Neural cell (in vitro differentiated cells): ENCODE data around the gene KCNMB2. TPM values are rescaled to one million over a fixed set of nuclear protein-coding genes. Genes with fewer than 3 reads are reported as not detected.

Experiments used
- H2AFZ ChIP-seq: fragments of 200-600, 300-800 bp; sonication (generic), shearing (Covaris generic); 2 replicates; pipeline ENCODE4 v1.6.0; 2014; ENCODE audit warnings: low read depth, mild to moderate bottlenecking, antibody characterized with exemption, low read length, moderate library complexity
- H3F3A ChIP-seq: fragments of 200-600 bp; shearing (Covaris generic); 2 replicates; pipeline ENCODE4 v1.6.1; 2016; ENCODE audit warnings: mild to moderate bottlenecking, moderate library complexity, mixed read lengths, antibody characterized with exemption, low read length; ENCODE audit not compliant: insufficient read depth, poor library complexity, severe bottlenecking
- H3K27ac ChIP-seq: fragments of 200-600, 300-800 bp; sonication (generic), shearing (Covaris generic); 2 replicates; pipeline ENCODE4 v1.5.1; 2014; ENCODE audit warnings: mild to moderate bottlenecking, low read length, moderate library complexity
- H3K27me3 ChIP-seq: fragments of 300-800, 200-600 bp; sonication (generic), shearing (Covaris generic); 2 replicates; pipeline ENCODE4 v1.6.0; 2014; ENCODE audit warnings: mild to moderate bottlenecking, low read depth, low read length, moderate library complexity; ENCODE audit not compliant: insufficient read depth
- H3K36me3 ChIP-seq: fragments of 300-800, 200-600 bp; sonication (generic), shearing (Covaris generic); 2 replicates; pipeline ENCODE4 v1.5.1; 2014; ENCODE audit warnings: mild to moderate bottlenecking, antibody characterized with exemption, low read length, moderate library complexity; ENCODE audit not compliant: insufficient read depth
- H3K4me2 ChIP-seq: fragments of 300-800, 200-600 bp; sonication (generic), shearing (Covaris generic); 2 replicates; pipeline ENCODE4 v1.6.0; 2014; ENCODE audit warnings: mild to moderate bottlenecking, low read length
- H3K4me3 ChIP-seq: fragments of 300-800, 200-600 bp; sonication (generic), shearing (Covaris generic); 2 replicates; pipeline ENCODE4 v1.5.1; 2014; ENCODE audit warnings: mild to moderate bottlenecking, low read length, moderate library complexity
- H3K79me2 ChIP-seq: fragments of 200-600 bp; shearing (Covaris generic); replicated peaks from 2 replicates; pipeline ENCODE4 v1.6.0; 2014; ENCODE audit warnings: mild to moderate bottlenecking, low read length, moderate library complexity; ENCODE audit not compliant: insufficient read depth
- H3K9ac ChIP-seq: fragments of 300-800, 200-600 bp; sonication (generic), shearing (Covaris generic); 2 replicates; pipeline ENCODE4 v1.6.1; 2016; ENCODE audit warnings: mild to moderate bottlenecking, low read length, mixed read lengths
- H3K9me2 ChIP-seq: fragments of 200-600 bp; shearing (Covaris generic); 2 replicates; pipeline ENCODE4 v1.6.1; 2016; ENCODE audit warnings: mild to moderate bottlenecking, low read length, mixed read lengths; ENCODE audit not compliant: insufficient read depth
- H3K9me3 ChIP-seq: fragments of 200-600, 300-800 bp; sonication (generic), shearing (Covaris generic); 2 replicates; pipeline ENCODE4 v1.6.1; 2016; ENCODE audit warnings: mild to moderate bottlenecking, mixed run types, low read length, moderate library complexity, mixed read lengths
- H4K20me1 ChIP-seq: fragments of 200-600 bp; shearing (Covaris generic); 2 replicates; pipeline ENCODE4 v1.6.1; 2016; ENCODE audit warnings: mild to moderate bottlenecking, mixed run types; ENCODE audit not compliant: insufficient read depth
- EP300 ChIP-seq: fragments of 450-650 bp; conservative IDR thresholded peaks from 2 replicates; pipeline ENCODE4 v1.6.1; 2014; ENCODE audit warnings: antibody characterized with exemption, mild to moderate bottlenecking, moderate library complexity; ENCODE audit not compliant: poor library complexity, severe bottlenecking
- EZH2 ChIP-seq: fragments of 200-600, 300-800 bp; shearing (Covaris generic), sonication (generic); IDR thresholded peaks from 2 replicates; pipeline ENCODE4 v1.6.1; 2014; ENCODE audit warnings: antibody characterized with exemption, low read length, borderline replicate concordance, mild to moderate bottlenecking; ENCODE audit not compliant: insufficient read depth, poor library complexity, severe bottlenecking
- RAD21 ChIP-seq: fragments of 450-650 bp; conservative IDR thresholded peaks from 2 replicates; pipeline ENCODE4 v1.6.1; 2014; ENCODE audit warnings: antibody characterized with exemption, mild to moderate bottlenecking, moderate library complexity
- SMC3 ChIP-seq: fragments of 450-650 bp; conservative IDR thresholded peaks from 2 replicates; pipeline ENCODE4 v1.6.1; 2014; ENCODE audit warnings: antibody characterized with exemption, mild to moderate bottlenecking, moderate library complexity; ENCODE audit not compliant: poor library complexity
- TAF1 ChIP-seq: IDR thresholded peaks from 2 replicates; pipeline ENCODE4 v1.6.1; 2012; ENCODE audit warnings: low read depth
- polyA plus RNA-seq: library from polyadenylated mRNA; depleted of rRNA; stranded (reverse); fragments of >200 nt; gene quantifications from 2 replicates; pipeline ENCODE4 v1.2.3, GENCODE V29; 2014
- TF ChIP-seq, protein P1 (sequence below): fragments of 450-650 bp; IDR thresholded peaks from 2 replicates; pipeline ENCODE4 v1.5.1; 2014; ENCODE audit warnings: antibody characterized with exemption, mild to moderate bottlenecking, moderate library complexity; ENCODE audit not compliant: poor library complexity, severe bottlenecking
- TF ChIP-seq, protein P2 (sequence below): IDR thresholded peaks from 2 replicates; pipeline ENCODE4 v1.6.1; 2012; ENCODE audit warnings: borderline replicate concordance

KCNMB2 gene
- polyA plus RNA-seq, 1 donor from 2014 or later: 0.93 TPM

DNA sequence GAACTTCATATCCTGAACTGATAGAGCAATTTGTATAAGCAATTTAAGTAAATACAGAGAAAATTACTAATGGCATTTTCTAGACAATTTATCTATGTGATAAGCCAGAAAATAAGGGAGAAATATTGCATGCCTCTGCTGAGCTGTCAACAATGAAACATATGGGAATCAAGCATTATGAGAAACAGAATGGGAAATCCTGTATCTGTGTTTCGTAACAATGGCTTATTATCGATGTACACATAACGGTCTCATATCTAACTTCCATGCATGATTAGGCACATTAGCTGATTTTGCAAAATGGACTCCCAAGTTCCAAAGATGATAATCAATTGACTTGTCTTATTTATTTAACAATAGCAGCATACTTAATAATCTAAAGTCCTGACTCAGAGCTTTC, 30.4 kb upstream of the KCNMB2 start:
- Histone ChIP-seq H3F3A (no peaks in the 10 kb centered on the region), H3K27ac (no peak overlapping the region), H4K20me1 (no peaks in the 10 kb centered on the region), H3K9ac (no peak overlapping the region), H3K4me2 (no peak overlapping the region), H3K4me3 (no peak overlapping the region), H3K9me3 (no peaks in the 10 kb centered on the region), H3K27me3 (no peaks in the 10 kb centered on the region), H3K9me2 (no peaks in the 10 kb centered on the region), H2AFZ (no peak overlapping the region), H3K79me2 (no peaks in the 10 kb centered on the region), H3K36me3 (no peaks in the 10 kb centered on the region)
- TF ChIP-seq TAF1: no peak
- no peak for TF ChIP-seq EZH2
- no peak for TF ChIP-seq SMC3

DNA sequence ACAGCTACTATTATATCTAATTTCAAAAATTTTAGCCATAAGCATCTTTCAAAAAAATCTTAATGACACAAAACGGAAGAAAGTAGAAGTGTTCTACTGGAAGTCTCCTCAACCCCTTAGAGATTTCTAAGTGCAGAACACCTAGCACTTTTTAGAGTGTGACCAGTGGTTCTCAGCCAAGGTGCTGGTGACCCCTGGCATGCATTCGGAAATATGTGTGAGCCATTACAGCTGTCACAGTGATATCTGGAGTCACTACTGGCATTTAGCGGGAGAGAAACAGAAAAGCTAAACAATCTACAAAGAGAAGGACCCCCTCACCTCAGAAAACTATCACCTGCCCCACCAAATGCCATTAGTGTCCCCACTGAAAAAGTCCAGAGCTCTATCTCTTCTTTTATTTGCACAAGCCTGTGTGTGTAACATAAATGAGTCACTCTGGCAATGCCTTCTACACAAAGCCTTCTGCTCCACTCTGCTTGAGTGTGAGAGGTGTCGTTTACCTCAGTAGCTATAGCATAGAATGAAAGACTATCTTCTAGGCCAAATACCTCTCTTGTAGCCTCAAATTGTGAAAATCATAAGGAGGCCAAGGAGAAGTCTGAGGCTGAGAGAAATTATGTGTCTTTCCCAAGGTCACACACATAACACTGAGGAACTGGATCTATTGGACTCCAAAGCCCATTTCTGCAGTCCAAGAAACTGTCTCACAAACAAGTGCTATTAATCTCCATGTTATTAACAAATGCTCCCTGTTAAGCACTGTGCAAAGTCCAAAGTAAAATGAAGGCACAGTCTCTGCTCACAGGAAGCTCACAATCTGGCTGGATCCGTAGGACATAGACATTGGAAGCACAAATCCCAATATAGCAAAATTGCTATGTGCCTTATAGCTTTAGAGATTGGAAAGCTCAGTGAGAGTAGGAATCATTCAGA, 28.5 kb upstream of the KCNMB2 start:
- no peaks in the 10 kb centered on the region for H3K9me2 ChIP-seq
- no peak overlapping the region for H3K4me3 ChIP-seq
- H3F3A ChIP-seq: no peaks in the 10 kb centered on the region
- H3K79me2 ChIP-seq: no peaks in the 10 kb centered on the region
- H3K27me3 ChIP-seq: no peaks in the 10 kb centered on the region
- H3K9ac ChIP-seq: no peak overlapping the region
- no peaks in the 10 kb centered on the region for H3K36me3 ChIP-seq
- no peaks in the 10 kb centered on the region for H3K9me3 ChIP-seq
- H4K20me1 ChIP-seq: no peaks in the 10 kb centered on the region
- TF ChIP-seq EZH2: no peak
- TF ChIP-seq, protein P1, sequence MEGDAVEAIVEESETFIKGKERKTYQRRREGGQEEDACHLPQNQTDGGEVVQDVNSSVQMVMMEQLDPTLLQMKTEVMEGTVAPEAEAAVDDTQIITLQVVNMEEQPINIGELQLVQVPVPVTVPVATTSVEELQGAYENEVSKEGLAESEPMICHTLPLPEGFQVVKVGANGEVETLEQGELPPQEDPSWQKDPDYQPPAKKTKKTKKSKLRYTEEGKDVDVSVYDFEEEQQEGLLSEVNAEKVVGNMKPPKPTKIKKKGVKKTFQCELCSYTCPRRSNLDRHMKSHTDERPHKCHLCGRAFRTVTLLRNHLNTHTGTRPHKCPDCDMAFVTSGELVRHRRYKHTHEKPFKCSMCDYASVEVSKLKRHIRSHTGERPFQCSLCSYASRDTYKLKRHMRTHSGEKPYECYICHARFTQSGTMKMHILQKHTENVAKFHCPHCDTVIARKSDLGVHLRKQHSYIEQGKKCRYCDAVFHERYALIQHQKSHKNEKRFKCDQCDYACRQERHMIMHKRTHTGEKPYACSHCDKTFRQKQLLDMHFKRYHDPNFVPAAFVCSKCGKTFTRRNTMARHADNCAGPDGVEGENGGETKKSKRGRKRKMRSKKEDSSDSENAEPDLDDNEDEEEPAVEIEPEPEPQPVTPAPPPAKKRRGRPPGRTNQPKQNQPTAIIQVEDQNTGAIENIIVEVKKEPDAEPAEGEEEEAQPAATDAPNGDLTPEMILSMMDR: no peak
- H2AFZ ChIP-seq: no peak overlapping the region
- no peak overlapping the region for H3K4me2 ChIP-seq
- H3K27ac ChIP-seq: no peak overlapping the region

DNA sequence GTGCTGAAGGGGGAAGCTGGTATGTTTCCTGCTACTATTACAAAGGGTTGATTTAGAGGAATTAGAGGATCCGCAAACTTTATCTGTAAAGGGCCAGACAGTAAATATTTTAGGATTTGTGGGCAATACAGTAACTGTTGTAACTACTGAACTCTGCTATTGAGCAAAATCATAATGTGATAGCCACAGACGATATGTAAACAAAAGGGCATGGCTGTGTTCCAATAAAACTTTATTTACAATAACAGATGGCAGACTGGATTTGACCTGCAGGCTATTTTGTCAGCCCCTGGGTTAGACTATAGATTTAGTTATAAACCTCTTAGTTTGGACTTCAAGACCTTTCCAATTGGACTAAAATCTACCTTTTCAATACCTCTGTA, 27.8 kb upstream of the KCNMB2 start:
- no peak for TF ChIP-seq EP300
- no peak for TF ChIP-seq TAF1
- TF ChIP-seq, protein P2, sequence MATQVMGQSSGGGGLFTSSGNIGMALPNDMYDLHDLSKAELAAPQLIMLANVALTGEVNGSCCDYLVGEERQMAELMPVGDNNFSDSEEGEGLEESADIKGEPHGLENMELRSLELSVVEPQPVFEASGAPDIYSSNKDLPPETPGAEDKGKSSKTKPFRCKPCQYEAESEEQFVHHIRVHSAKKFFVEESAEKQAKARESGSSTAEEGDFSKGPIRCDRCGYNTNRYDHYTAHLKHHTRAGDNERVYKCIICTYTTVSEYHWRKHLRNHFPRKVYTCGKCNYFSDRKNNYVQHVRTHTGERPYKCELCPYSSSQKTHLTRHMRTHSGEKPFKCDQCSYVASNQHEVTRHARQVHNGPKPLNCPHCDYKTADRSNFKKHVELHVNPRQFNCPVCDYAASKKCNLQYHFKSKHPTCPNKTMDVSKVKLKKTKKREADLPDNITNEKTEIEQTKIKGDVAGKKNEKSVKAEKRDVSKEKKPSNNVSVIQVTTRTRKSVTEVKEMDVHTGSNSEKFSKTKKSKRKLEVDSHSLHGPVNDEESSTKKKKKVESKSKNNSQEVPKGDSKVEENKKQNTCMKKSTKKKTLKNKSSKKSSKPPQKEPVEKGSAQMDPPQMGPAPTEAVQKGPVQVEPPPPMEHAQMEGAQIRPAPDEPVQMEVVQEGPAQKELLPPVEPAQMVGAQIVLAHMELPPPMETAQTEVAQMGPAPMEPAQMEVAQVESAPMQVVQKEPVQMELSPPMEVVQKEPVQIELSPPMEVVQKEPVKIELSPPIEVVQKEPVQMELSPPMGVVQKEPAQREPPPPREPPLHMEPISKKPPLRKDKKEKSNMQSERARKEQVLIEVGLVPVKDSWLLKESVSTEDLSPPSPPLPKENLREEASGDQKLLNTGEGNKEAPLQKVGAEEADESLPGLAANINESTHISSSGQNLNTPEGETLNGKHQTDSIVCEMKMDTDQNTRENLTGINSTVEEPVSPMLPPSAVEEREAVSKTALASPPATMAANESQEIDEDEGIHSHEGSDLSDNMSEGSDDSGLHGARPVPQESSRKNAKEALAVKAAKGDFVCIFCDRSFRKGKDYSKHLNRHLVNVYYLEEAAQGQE: no peak
- TF ChIP-seq, protein P1: no peak
- no peak for TF ChIP-seq RAD21
- Histone ChIP-seq H3K79me2 (no peaks in the 10 kb centered on the region), H3K9ac (no peak overlapping the region), H4K20me1 (no peaks in the 10 kb centered on the region), H3K27ac (no peak overlapping the region), H3F3A (no peaks in the 10 kb centered on the region), H3K9me3 (no peaks in the 10 kb centered on the region), H3K4me2 (no peak overlapping the region), H3K27me3 (no peaks in the 10 kb centered on the region), H3K4me3 (no peak overlapping the region), H2AFZ (no peak overlapping the region), H3K36me3 (no peaks in the 10 kb centered on the region), H3K9me2 (no peaks in the 10 kb centered on the region)
